IPS-20b (cell line): Measurements from ENCODE around the gene NAE1.

Source experiments
- H3K27ac ChIP-seq: one replicate; pipeline ENCODE4 v1.5.1; 2013; ENCODE audit warnings: low read length
- H3K27me3 ChIP-seq: 2 replicates; pipeline ENCODE4 v1.6.1; 2013; ENCODE audit warnings: mild to moderate bottlenecking, low read length, inconsistent platforms; ENCODE audit not compliant: insufficient read depth
- H3K36me3 ChIP-seq: 2 replicates; pipeline ENCODE4 v1.6.1; 2013; ENCODE audit warnings: low read depth, mild to moderate bottlenecking, inconsistent platforms, low read length, moderate library complexity; ENCODE audit not compliant: insufficient read depth
- H3K4me1 ChIP-seq: 2 replicates; pipeline ENCODE4 v1.6.1; 2013; ENCODE audit warnings: mild to moderate bottlenecking, control low read depth, inconsistent platforms, low read length, moderate library complexity; ENCODE audit not compliant: insufficient read depth
- H3K4me3 ChIP-seq: 2 replicates; pipeline ENCODE4 v1.5.1; 2013; ENCODE audit warnings: mild to moderate bottlenecking, low read length, inconsistent platforms
- H3K9ac ChIP-seq: 2 replicates; pipeline ENCODE4 v1.6.1; 2013; ENCODE audit warnings: low read depth, mild to moderate bottlenecking, inconsistent platforms, low read length, moderate library complexity
- H3K9me3 ChIP-seq: 2 replicates; pipeline ENCODE4 v1.6.1; 2013; ENCODE audit warnings: mild to moderate bottlenecking, low read depth, low read length, inconsistent platforms; ENCODE audit not compliant: insufficient read depth

The NAE1 gene

GRCh38 chr16:66834746-66835145 is 4.0 kb upstream of the NAE1 start:
- Histone ChIP-seq H3K27me3 (0 out of 2 replicates have a peak, but pooled peaks cover 18% of the 10 kb centered on the region), H3K4me3 (no peak overlapping the region), H3K9me3 (no peaks in the 10 kb centered on the region), H3K4me1 (0 out of 2 replicates have a peak, but pooled peaks cover under 1% of the 10 kb centered on the region), H3K36me3 (no peaks in the 10 kb centered on the region), H3K9ac (no peak overlapping the region), H3K27ac (no peak overlapping the region)

GRCh38 chr16:66832661-66833305 is 2.0 kb upstream of the NAE1 start:
- H3K27ac ChIP-seq: no peak overlapping the region

GRCh38 chr16:66832190-66832589 is 1.4 kb upstream of the NAE1 start:
- H3K9ac ChIP-seq: no peak overlapping the region
- 0 out of 2 replicates have a peak, but pooled peaks cover 12% of the 10 kb centered on the region for H3K27me3 ChIP-seq
- no peak overlapping the region for H3K4me3 ChIP-seq
- 0 out of 2 replicates have a peak, but pooled peaks cover 5% of the 10 kb centered on the region for H3K4me1 ChIP-seq
- H3K36me3 ChIP-seq: peaks cover 14% of the 10 kb centered on the region
- H3K27ac ChIP-seq: no peak overlapping the region
- no peaks in the 10 kb centered on the region for H3K9me3 ChIP-seq

More at GRCh38 chr16:66832661-66833305, 2.0 kb upstream of the NAE1 start:
- Histone ChIP-seq H3K36me3 (peaks cover 10% of the 10 kb centered on the region), H3K4me3 (no peak overlapping the region), H3K4me1 (0 out of 2 replicates have a peak, but pooled peaks cover 5% of the 10 kb centered on the region), H3K9ac (no peak overlapping the region), H3K27me3 (0 out of 2 replicates have a peak, but pooled peaks cover 12% of the 10 kb centered on the region), H3K9me3 (no peaks in the 10 kb centered on the region)

GRCh38 chr16:66824006-66824405 is 6.8 kb downstream of the NAE1 start:
- no peaks in the 10 kb centered on the region for H3K27me3 ChIP-seq
- no peak overlapping the region for H3K9ac ChIP-seq
- H3K9me3 ChIP-seq: no peaks in the 10 kb centered on the region
- peaks cover 84% of the 10 kb centered on the region for H3K36me3 ChIP-seq
- no peak overlapping the region for H3K27ac ChIP-seq
- no peaks in the 10 kb centered on the region for H3K4me1 ChIP-seq
- no peak overlapping the region for H3K4me3 ChIP-seq

GRCh38 chr16:66814734-66815133 is 16.0 kb downstream of the NAE1 start:
- H3K4me3 ChIP-seq: no peak overlapping the region

GRCh38 chr16:66811043-66811442 is 19.7 kb downstream of the NAE1 start:
- peaks cover 93% of the 10 kb centered on the region for H3K36me3 ChIP-seq
- no peaks in the 10 kb centered on the region for H3K27me3 ChIP-seq
- H3K9me3 ChIP-seq: no peaks in the 10 kb centered on the region
- no peak overlapping the region for H3K27ac ChIP-seq
- H3K4me1 ChIP-seq: no peaks in the 10 kb centered on the region
- H3K9ac ChIP-seq: no peak overlapping the region
- H3K4me3 ChIP-seq: no peak overlapping the region

More at GRCh38 chr16:66814734-66815133, 16.0 kb downstream of the NAE1 start:
- no peaks in the 10 kb centered on the region for H3K27me3 ChIP-seq
- H3K9me3 ChIP-seq: no peaks in the 10 kb centered on the region
- no peaks in the 10 kb centered on the region for H3K4me1 ChIP-seq
- peaks cover 94% of the 10 kb centered on the region for H3K36me3 ChIP-seq
- H3K27ac ChIP-seq: no peak overlapping the region
- H3K9ac ChIP-seq: no peak overlapping the region

- Histone ChIP-seq H3K36me3 (peaks cover 94% of the 10 kb centered on the region), H3K9ac (no peak overlapping the region), H3K27ac (no peak overlapping the region), H3K4me3 (no peak overlapping the region), H3K4me1 (no peaks in the 10 kb centered on the region), H3K9me3 (no peaks in the 10 kb centered on the region), H3K27me3 (no peaks in the 10 kb centered on the region)
These were observed 20.4 kb downstream of the NAE1 start for GRCh38 chr16:66810391-66810790.

GRCh38 chr16:66809765-66810164 is 21.0 kb downstream of the NAE1 start:
- Histone ChIP-seq H3K4me1 (no peaks in the 10 kb centered on the region), H3K27me3 (no peaks in the 10 kb centered on the region), H3K27ac (no peak overlapping the region), H3K4me3 (no peak overlapping the region), H3K36me3 (peaks cover 94% of the 10 kb centered on the region), H3K9ac (no peak overlapping the region), H3K9me3 (no peaks in the 10 kb centered on the region)

GRCh38 chr16:66802159-66802558 is 28.6 kb downstream of the NAE1 start:
- Histone ChIP-seq H3K4me1 (no peaks in the 10 kb centered on the region), H3K9ac (no peak overlapping the region), H3K27me3 (no peaks in the 10 kb centered on the region), H3K27ac (no peak overlapping the region), H3K9me3 (no peaks in the 10 kb centered on the region), H3K4me3 (no peak overlapping the region), H3K36me3 (peaks cover 55% of the 10 kb centered on the region)

GRCh38 chr16:66801320-66802105 is 29.3 kb downstream of the NAE1 start, which contains the start of gene TERB1:
TSS of gene TERB1 (minus strand) at chr16:66801584. CDS start at chr16:66796798, 4,786 bp downstream.
- Histone ChIP-seq H3K36me3 (peaks cover 49% of the 10 kb centered on the region), H3K4me1 (no peaks in the 10 kb centered on the region)

GRCh38 chr16:66800856-66801255 is 29.9 kb downstream of the NAE1 start:
- Histone ChIP-seq H3K4me1 (no peaks in the 10 kb centered on the region), H3K27ac (no peak overlapping the region), H3K4me3 (no peak overlapping the region), H3K9me3 (no peaks in the 10 kb centered on the region), H3K27me3 (no peaks in the 10 kb centered on the region), H3K36me3 (peaks cover 42% of the 10 kb centered on the region), H3K9ac (no peak overlapping the region)

More at GRCh38 chr16:66801320-66802105, 29.3 kb downstream of the NAE1 start, which contains the start of gene TERB1:
- Histone ChIP-seq H3K4me3 (no peak within 1 kb of the TSS), H3K9me3 (no peaks in the 10 kb centered on the region), H3K27ac (no peak within 1 kb of the TSS), H3K9ac (no peak within 1 kb of the TSS), H3K27me3 (no peaks in the 10 kb centered on the region)
